GM19324 (cell line): Measurements from ENCODE around the gene DHRSX.

ENCODE experiments used
- ATAC-seq: cut with Tn5 transposase; IDR thresholded peaks from one replicate; pipeline ENCODE4 v1.9.1; 2021; ENCODE audit warnings: mild to moderate bottlenecking, moderate library complexity; ENCODE audit not compliant: unreplicated experiment, low FRiP score

DHRSX gene

DNA sequence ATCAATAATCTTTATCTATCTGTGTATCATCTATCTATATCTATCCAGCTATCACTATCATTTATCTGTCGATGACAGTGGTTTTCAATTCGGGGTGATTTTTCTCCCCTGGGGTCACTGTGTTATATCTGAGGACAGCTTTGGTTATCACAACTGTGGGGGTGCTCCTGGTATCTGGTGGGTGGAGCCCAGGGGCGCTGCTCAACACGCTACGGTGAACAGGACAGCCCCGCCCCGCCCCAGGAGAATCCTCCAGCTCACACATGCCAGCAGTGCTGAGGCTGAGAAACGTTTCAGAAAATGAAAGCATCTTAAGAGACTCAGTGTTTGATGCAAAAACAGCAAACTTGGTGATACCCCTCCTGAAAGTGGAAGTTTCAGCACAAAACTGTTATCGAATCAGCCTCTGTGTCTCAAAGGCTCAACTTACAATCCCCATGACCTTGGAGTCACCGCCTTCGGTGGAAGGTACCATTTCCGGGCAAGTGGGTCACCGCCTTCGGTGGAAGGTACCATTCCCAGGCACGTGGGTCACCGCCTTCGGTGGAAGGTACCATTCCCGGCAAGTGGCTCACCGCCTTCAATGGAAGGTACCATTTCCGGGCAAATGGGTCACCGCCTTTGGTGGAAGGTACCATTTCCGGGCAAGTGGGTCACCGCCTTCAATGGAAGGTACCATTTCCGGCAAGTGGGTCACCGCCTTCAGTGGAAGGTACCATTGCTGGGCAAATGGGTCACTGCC is 315.3 kb downstream of the DHRSX start:
- no peak for ATAC-seq

DNA sequence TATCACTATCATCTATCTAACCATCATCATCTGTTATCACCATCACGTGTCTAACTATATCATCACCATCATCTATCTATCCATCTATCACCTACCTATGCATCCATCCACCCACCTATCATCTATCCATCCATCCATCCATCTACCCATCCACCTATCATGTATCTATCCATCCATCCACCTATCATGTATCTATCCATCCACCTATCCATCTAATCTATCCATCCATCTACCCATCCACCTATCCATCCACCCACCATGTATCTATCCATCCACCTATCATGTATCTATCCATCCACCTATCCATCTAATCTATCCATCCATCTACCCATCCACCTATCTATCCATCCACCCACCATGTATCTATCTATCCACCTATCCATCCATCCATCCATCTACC is 316.7 kb downstream of the DHRSX start:
- no peak for ATAC-seq

- ATAC-seq, result no peak
Measured at GRCh38 chrX:2183193-2183725, 317.5 kb downstream of the DHRSX start.

GRCh38 chrX:2177541-2177940 is 323.2 kb downstream of the DHRSX start:
- no peak for ATAC-seq

DNA sequence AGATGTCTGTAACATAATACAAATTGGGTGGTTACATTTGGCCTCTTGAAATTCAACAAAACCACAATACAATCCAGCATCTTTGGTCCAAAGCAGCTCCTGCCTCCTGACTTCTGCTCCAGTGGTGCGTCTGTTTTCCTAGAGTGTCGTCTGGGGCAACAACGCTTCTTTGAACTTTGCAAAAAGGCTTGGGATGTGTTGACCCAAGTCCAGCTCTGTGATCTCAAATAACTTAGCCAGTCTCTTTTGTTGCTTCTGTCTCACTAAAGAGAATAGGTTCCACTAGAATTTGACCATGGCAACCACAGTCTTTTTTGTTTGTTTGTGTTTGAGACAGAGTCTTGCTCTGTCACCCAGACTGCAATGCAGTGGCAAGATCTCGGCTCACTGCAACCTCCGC is 324.0 kb downstream of the DHRSX start:
- ATAC-seq, result no peak

DNA sequence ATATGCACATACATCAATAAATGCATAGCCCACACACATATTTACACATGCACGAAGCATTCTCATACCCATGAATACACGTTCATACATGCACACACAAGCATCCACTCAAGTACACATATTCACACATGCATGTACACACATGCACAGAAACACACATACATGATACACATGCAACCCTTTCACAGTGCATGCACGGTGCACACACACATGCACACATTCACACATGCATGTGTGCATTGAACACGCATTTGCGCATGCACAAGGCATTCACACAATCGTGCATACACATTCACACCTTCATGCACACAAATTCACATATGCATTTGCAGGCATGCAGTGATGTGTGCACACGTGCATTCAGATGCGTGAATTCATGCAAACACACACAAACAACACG is 324.5 kb downstream of the DHRSX start:
- ATAC-seq, result no peak

- no peak for ATAC-seq
Measured at GRCh38 chrX:2172359-2172758, 328.4 kb downstream of the DHRSX start.
